Suprapubic skin (tissue), 4 donors: ENCODE data around the gene CD40LG. TPM values are rescaled to one million over a fixed set of nuclear protein-coding genes. Genes with fewer than 3 reads are reported as not detected.

Experiments
- DNase-seq, 2 donors: peaks; one replicate each; pipeline ENCODE4 v3.0.0-alpha.2; 2019; ENCODE audit warnings: low spot score in 2 of 2
- H3K27ac ChIP-seq: fragments of 200-600 bp; sonication (generic); one replicate; pipeline ENCODE4 v1.5.1; 2019
- H3K27me3 ChIP-seq: fragments of 200-600 bp; sonication (generic); one replicate; pipeline ENCODE4 v1.5.1; 2019
- H3K36me3 ChIP-seq: fragments of 200-600 bp; sonication (generic); one replicate; pipeline ENCODE4 v1.5.1; 2019
- H3K4me1 ChIP-seq: fragments of 200-600 bp; sonication (generic); one replicate; pipeline ENCODE4 v1.5.1; 2019
- H3K4me3 ChIP-seq: fragments of 200-600 bp; sonication (generic); one replicate; pipeline ENCODE4 v1.5.1; 2019; ENCODE audit warnings: mild to moderate bottlenecking
- H3K9me3 ChIP-seq: fragments of 200-600 bp; sonication (generic); one replicate; pipeline ENCODE4 v1.5.1; 2019
- EP300 ChIP-seq: sonication (generic); formaldehyde crosslinking; IDR thresholded peaks from one replicate; pipeline ENCODE4 v1.6.1; 2017; ENCODE audit warnings: antibody characterized with exemption
- POLR2A ChIP-seq, 2 donors: fragments of 450-650 bp; IDR thresholded peaks; one replicate each; pipeline ENCODE4 v1.6.1; 2017; ENCODE audit warnings: antibody characterized with exemption in 2 of 2, mild to moderate bottlenecking in 2 of 2, moderate library complexity in 2 of 2
- POLR2AphosphoS5 ChIP-seq, 3 donors: sonication (generic); formaldehyde crosslinking; IDR thresholded peaks; one replicate each; pipeline ENCODE4 v1.6.1; 2017; ENCODE audit warnings: antibody characterized with exemption in 3 of 3
- WGBS: methylation state at CpG from one replicate; pipeline ENCODE4 v1.1.5; 2018; 5-methylcytosine and 5-hydroxymethylcytosine counted together
- total RNA-seq, 4 donors: library from RNA; depleted of rRNA; stranded (reverse); fragments of >200 nt; gene quantifications; one replicate each; pipeline ENCODE4 v1.1.0, GENCODE V29; 2016
- TF ChIP-seq, protein P1 (sequence below), 2 donors: fragments of 200-600 bp in 1 of 2; fragments of 450-650 bp in 1 of 2; sonication (generic) in 1 of 2; IDR thresholded peaks; one replicate each; pipeline ENCODE4 v1.5.1; 2016 to 2019; ENCODE audit warnings: antibody characterized with exemption in 2 of 2, mild to moderate bottlenecking in 1 of 2, moderate library complexity in 1 of 2

The CD40LG gene
- total RNA-seq, 4 donors from 2014 or later, result not detected

DNA sequence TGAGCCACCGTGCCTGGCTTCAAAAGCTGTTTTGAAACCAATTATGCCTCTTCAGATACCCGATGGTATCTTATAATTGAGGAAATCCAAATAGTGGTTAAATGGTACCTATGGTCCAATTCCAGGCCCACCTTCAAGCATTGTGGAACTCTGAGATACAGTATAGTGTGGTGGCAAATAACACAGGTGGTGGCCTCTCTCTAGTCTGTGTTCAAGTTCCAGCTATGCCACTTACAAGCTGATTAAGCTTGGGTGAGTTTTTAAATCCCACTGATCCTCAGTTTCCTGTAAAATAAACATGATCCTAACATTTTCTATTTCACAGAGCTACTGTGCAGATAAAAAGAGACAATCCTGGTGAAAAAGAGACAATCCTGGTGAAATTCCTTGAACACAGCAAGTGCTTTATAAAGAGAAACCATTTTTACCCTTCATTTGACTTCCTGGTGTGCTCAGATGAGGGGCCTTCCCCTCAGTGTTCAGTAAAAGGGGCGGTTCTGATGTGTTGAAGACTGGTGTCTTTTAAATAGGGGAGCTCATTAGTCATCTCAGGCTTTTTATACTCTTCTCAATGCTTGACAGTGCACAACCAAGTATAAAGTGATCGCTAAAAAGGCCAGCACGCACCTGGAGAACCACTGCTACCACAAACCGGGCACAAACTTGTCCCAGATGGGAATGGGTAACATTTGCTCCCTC is 30.8 kb upstream of the CD40LG start:
- Histone ChIP-seq H3K27me3 (no peaks in the 10 kb centered on the region), H3K36me3 (no peaks in the 10 kb centered on the region), H3K4me3 (no peak overlapping the region), H3K27ac (no peak overlapping the region), H3K9me3 (no peaks in the 10 kb centered on the region), H3K4me1 (no peaks in the 10 kb centered on the region)
- DNase-seq, result no peak
- TF ChIP-seq POLR2A (IDR thresholded peaks at IDR 0.05) (no peak), POLR2AphosphoS5 (IDR thresholded peaks at IDR 0.05) (no peak)
- TF ChIP-seq, protein P1, sequence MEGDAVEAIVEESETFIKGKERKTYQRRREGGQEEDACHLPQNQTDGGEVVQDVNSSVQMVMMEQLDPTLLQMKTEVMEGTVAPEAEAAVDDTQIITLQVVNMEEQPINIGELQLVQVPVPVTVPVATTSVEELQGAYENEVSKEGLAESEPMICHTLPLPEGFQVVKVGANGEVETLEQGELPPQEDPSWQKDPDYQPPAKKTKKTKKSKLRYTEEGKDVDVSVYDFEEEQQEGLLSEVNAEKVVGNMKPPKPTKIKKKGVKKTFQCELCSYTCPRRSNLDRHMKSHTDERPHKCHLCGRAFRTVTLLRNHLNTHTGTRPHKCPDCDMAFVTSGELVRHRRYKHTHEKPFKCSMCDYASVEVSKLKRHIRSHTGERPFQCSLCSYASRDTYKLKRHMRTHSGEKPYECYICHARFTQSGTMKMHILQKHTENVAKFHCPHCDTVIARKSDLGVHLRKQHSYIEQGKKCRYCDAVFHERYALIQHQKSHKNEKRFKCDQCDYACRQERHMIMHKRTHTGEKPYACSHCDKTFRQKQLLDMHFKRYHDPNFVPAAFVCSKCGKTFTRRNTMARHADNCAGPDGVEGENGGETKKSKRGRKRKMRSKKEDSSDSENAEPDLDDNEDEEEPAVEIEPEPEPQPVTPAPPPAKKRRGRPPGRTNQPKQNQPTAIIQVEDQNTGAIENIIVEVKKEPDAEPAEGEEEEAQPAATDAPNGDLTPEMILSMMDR (IDR thresholded peaks at IDR 0.05), result no peak
- 79% methylated on average over 6 of the region's 6 CpGs for WGBS

DNA sequence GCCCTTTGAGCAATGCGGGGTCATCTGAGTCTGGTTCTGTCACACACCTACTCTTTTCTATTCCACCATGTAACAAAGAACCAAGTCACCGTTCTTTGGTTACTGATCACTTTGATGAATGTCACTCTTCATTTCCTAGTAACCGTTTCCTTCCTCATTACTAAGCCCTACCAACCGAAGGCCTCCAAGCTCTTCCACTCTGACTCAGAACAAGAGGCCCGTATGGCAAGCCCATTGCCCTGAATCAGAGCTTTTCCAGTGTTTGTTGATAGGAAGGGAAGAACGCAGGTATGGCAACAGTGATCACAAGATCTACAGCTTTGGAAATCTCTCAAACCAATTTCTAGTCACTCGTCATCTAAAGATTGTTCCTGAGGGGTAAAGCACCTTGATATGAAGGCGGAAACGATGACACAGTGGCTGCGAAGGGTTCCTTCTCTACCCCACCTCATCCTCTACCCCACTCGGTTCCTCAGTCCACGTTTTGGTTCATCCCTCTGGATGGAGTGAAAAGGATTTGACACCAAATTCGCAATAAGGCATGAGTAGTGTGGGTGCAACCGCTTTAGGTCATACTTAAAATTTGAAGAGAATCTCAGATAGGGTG is 28.0 kb upstream of the CD40LG start:
- TF ChIP-seq POLR2A (IDR thresholded peaks at IDR 0.05) (no peak), POLR2AphosphoS5 (IDR thresholded peaks at IDR 0.05) (no peak), EP300 (no peak)
- TF ChIP-seq, protein P1 (IDR thresholded peaks at IDR 0.05), result no peak
- H3K27ac ChIP-seq, result no peak overlapping the region
- H3K4me3 ChIP-seq, result no peak overlapping the region
- H3K4me1 ChIP-seq, result no peaks in the 10 kb centered on the region
- no peaks in the 10 kb centered on the region for H3K27me3 ChIP-seq
- H3K9me3 ChIP-seq, result no peaks in the 10 kb centered on the region
- no peaks in the 10 kb centered on the region for H3K36me3 ChIP-seq
- DNase-seq, result no peak
- WGBS, result 80% methylated on average over 14 of the region's 14 CpGs

DNA sequence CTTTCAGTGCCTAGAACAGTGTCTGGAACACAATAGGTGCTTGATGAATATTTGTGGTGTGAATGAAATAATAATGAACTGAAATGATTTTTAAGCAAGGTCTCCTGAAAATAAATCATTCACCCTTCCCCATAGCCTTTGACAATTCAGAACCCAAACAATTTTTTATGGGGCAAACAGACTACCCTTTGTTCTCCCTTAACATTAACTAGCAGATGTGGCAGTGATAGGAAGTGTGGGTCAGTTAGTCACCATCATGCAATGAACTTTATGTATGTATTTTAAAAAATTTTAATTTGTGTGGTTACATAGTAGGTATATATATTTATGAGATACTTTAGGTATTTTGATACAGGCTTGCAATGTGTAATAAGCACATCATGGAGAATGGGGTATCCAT is 27.2 kb upstream of the CD40LG start:
- H3K27ac ChIP-seq, result no peak overlapping the region
- H3K4me1 ChIP-seq, result no peaks in the 10 kb centered on the region
- H3K27me3 ChIP-seq, result no peaks in the 10 kb centered on the region
- DNase-seq, result no peak
- no peaks in the 10 kb centered on the region for H3K36me3 ChIP-seq
- no peak overlapping the region for H3K4me3 ChIP-seq
- TF ChIP-seq EP300 (no peak), POLR2A (IDR thresholded peaks at IDR 0.05) (no peak), POLR2AphosphoS5 (IDR thresholded peaks at IDR 0.05) (no peak)
- TF ChIP-seq, protein P1 (IDR thresholded peaks at IDR 0.05), result no peak
- H3K9me3 ChIP-seq, result no peaks in the 10 kb centered on the region

DNA sequence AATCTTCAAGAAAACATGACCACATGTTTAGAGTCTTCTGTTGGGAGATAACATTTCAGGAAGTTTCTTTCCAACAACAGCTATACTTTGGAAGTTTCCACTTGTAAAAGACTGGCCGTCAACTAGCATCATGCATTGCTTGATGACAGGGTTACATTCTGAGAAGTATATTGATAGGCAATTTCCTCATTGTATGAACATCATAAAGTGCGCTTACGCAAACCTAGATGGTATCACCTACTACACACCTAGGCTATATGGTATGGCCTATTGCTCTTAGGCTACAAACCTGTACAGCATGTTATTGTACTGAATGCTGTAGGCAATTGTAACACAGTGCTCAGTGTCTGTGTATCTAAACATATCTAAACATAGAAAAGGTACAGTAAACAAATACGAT is 25.4 kb upstream of the CD40LG start:
- no peak overlapping the region for H3K4me3 ChIP-seq
- H3K9me3 ChIP-seq, result no peaks in the 10 kb centered on the region
- no peak overlapping the region for H3K27ac ChIP-seq
- no peak for DNase-seq
- TF ChIP-seq EP300 (no peak), POLR2A (IDR thresholded peaks at IDR 0.05) (no peak), POLR2AphosphoS5 (IDR thresholded peaks at IDR 0.05) (no peak)
- TF ChIP-seq, protein P1 (IDR thresholded peaks at IDR 0.05), result no peak
- 90% methylated on average over 4 of the region's 4 CpGs for WGBS
- H3K27me3 ChIP-seq, result no peaks in the 10 kb centered on the region
- no peaks in the 10 kb centered on the region for H3K4me1 ChIP-seq
- no peaks in the 10 kb centered on the region for H3K36me3 ChIP-seq

DNA sequence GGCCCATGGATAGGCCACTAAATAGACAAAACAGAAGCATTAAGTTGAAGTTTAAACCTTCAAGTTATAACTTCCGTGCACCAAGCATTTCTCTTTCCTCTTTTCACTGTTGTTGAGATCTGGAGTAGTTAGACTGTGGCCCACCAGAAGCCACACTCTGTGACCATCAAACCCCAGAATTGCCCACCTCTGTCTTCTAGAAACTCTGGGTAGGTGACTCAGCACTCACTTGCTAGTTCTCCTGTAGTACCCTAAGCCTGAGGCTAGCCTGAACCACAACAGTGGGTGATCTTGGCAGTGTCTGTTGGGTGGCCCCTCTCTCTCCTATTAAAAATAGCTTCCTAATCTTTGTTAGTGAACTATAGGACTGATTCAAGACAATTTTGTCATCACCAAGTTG is 24.6 kb upstream of the CD40LG start:
- 81% methylated on average over 1 of the region's 1 CpG for WGBS
- no peaks in the 10 kb centered on the region for H3K36me3 ChIP-seq

More for the DNA sequence above, 24.6 kb upstream of the CD40LG start:
- TF ChIP-seq EP300 (no peak), POLR2AphosphoS5 (IDR thresholded peaks at IDR 0.05) (no peak), POLR2A (IDR thresholded peaks at IDR 0.05) (no peak)
- TF ChIP-seq, protein P1 (IDR thresholded peaks at IDR 0.05), result no peak
- no peaks in the 10 kb centered on the region for H3K27me3 ChIP-seq
- no peak overlapping the region for H3K4me3 ChIP-seq
- no peak for DNase-seq
- H3K4me1 ChIP-seq, result no peaks in the 10 kb centered on the region
- no peak overlapping the region for H3K27ac ChIP-seq
- no peaks in the 10 kb centered on the region for H3K9me3 ChIP-seq
